H1 (cell line): ENCODE results near the gene ADORA1. TPM values are rescaled to one million over a fixed set of nuclear protein-coding genes. Genes with fewer than 3 reads are reported as not detected.

ENCODE experiments used
- CTCF ChIA-PET: fragments of 300-600 bp; sonication (Branson Sonifier 250); formaldehyde crosslinking; loops from one replicate; lab custom pipeline; 2021; ENCODE audit not compliant: partially characterized antibody; lab: Charles Lee
- POLR2A ChIA-PET: fragments of 300-600 bp; sonication (Branson Sonifier 250); formaldehyde crosslinking; loops from one replicate; lab custom pipeline; 2021; ENCODE audit warnings: inconsistent platforms; ENCODE audit not compliant: partially characterized antibody; lab: Charles Lee
- DNase-seq, 2 experiments: peaks; one replicate each; pipeline versions ENCODE4 v3.0.0 to v3.0.0-alpha.2; 2010 to 2022; ENCODE audit warnings: low spot score in 2 of 2, low read depth in 1 of 2, mixed read lengths in 1 of 2
- FAIRE-seq: peaks from 2 replicates; lab custom pipeline; 2011; peaks lifted over from hg19 to GRCh38; lab: Jason Lieb, UNC
- H2AFZ ChIP-seq: 2 replicates; pipeline ENCODE4 v1.8.1; 2012; ENCODE audit warnings: low read length, inconsistent platforms
- H2AK5ac ChIP-seq: 2 replicates; pipeline ENCODE4 v1.6.1; 2013; ENCODE audit warnings: low read depth, low read length
- H2BK120ac ChIP-seq: replicated peaks from 2 replicates; pipeline ENCODE3; 2013; ENCODE audit warnings: low read depth, low read length, inconsistent platforms
- H2BK12ac ChIP-seq: 2 replicates; pipeline ENCODE4 v1.6.1; 2013; ENCODE audit warnings: low read depth, low read length
- H2BK15ac ChIP-seq: 2 replicates; pipeline ENCODE4 v1.6.1; 2013; ENCODE audit warnings: low read length
- H2BK20ac ChIP-seq: 2 replicates; pipeline ENCODE4 v1.6.1; 2013; ENCODE audit warnings: low read length
- H2BK5ac ChIP-seq: 2 replicates; pipeline ENCODE4 v1.6.1; 2013; ENCODE audit warnings: low read depth, low read length
- H3K14ac ChIP-seq: 2 replicates; pipeline ENCODE4 v1.6.1; 2013; ENCODE audit warnings: inconsistent platforms; ENCODE audit not compliant: insufficient read length
- H3K18ac ChIP-seq: 2 replicates; pipeline ENCODE4 v1.6.1; 2013; ENCODE audit warnings: low read length; ENCODE audit errors: extremely low read depth
- H3K23ac ChIP-seq: 2 replicates; pipeline ENCODE4 v1.6.1; 2013; ENCODE audit warnings: inconsistent platforms; ENCODE audit not compliant: insufficient read length
- H3K23me2 ChIP-seq: 2 replicates; pipeline ENCODE4 v1.6.1; 2013; ENCODE audit warnings: low read depth, low read length
- H3K27ac ChIP-seq: 2 replicates; pipeline ENCODE4 v1.6.1; 2011; ENCODE audit warnings: low read depth, low read length, inconsistent platforms
- H3K27me3 ChIP-seq, 4 experiments: replicated peaks in 1 of 4; 1 replicate in 1 of 4; 2 replicates in 3 of 4; pipeline versions ENCODE4 v1.6.1 to v1.8.1; 2011 to 2013; ENCODE audit warnings: low read length in 3 of 4, mild to moderate bottlenecking in 3 of 4, inconsistent platforms in 2 of 4, mixed read lengths in 2 of 4, moderate library complexity in 1 of 4; ENCODE audit not compliant: control insufficient read depth in 3 of 4, insufficient read depth in 3 of 4; ENCODE audit errors: extremely low read depth in 1 of 4
- H3K36me3 ChIP-seq, 4 experiments: 2 replicates each; pipeline versions ENCODE4 v1.6.1 to v1.8.1; 2011 to 2013; ENCODE audit warnings: mild to moderate bottlenecking in 4 of 4, low read length in 3 of 4, moderate library complexity in 2 of 4, control low read depth in 1 of 4, inconsistent platforms in 1 of 4; ENCODE audit not compliant: insufficient read depth in 4 of 4, control insufficient read depth in 2 of 4
- H3K4ac ChIP-seq: replicated peaks from 2 replicates; pipeline ENCODE3; 2013; ENCODE audit warnings: low read length, low read depth, mixed read lengths, inconsistent platforms; ENCODE audit not compliant: insufficient read length
- H3K4me1 ChIP-seq, 4 experiments: replicated peaks in 1 of 4; 1 replicate in 1 of 4; 2 replicates in 3 of 4; pipeline versions ENCODE4 v1.6.1 to v1.8.1; 2011 to 2013; ENCODE audit warnings: low read length in 3 of 4, inconsistent platforms in 2 of 4, mixed read lengths in 1 of 4; ENCODE audit not compliant: insufficient read depth in 4 of 4, control insufficient read depth in 3 of 4
- H3K4me2 ChIP-seq, 2 experiments: 2 replicates each; pipeline versions ENCODE4 v1.6.1 to v1.8.1; 2011 to 2013; ENCODE audit warnings: low read depth in 2 of 2, low read length in 2 of 2, control low read depth in 1 of 2, inconsistent platforms in 1 of 2, mild to moderate bottlenecking in 1 of 2; ENCODE audit not compliant: insufficient read depth in 1 of 2
- H3K4me3 ChIP-seq, 4 experiments: fragments of 200-600, 300-600 bp in 1 of 4; sonication (generic), shearing (Covaris generic), sonication (Bioruptor Twin) in 1 of 4; 2 replicates each; pipeline versions ENCODE4 v1.5.1 to v1.8.1; 2011 to 2016; ENCODE audit warnings: low read length in 4 of 4, low read depth in 3 of 4, control low read depth in 2 of 4, inconsistent platforms in 2 of 4, mild to moderate bottlenecking in 2 of 4, mixed read lengths in 1 of 4, moderate library complexity in 1 of 4; ENCODE audit not compliant: insufficient read depth in 2 of 4; ENCODE audit errors: extremely low read depth in 1 of 4
- H3K56ac ChIP-seq: replicated peaks from 2 replicates; pipeline ENCODE3; 2013; ENCODE audit warnings: low read depth, mild to moderate bottlenecking, mixed read lengths, low read length, inconsistent platforms; ENCODE audit not compliant: insufficient read length
- H3K79me1 ChIP-seq: 2 replicates; pipeline ENCODE4 v1.6.1; 2013; ENCODE audit warnings: low read depth, low read length, control low read depth
- H3K79me2 ChIP-seq, 2 experiments: 2 replicates each; pipeline versions ENCODE4 v1.6.1 to v1.8.1; 2012 to 2013; ENCODE audit warnings: low read length in 2 of 2, mild to moderate bottlenecking in 2 of 2, inconsistent platforms in 1 of 2; ENCODE audit not compliant: insufficient read depth in 2 of 2, control insufficient read depth in 1 of 2
- H3K9ac ChIP-seq, 4 experiments: replicated peaks in 1 of 4; 1 replicate in 1 of 4; 2 replicates in 3 of 4; pipeline versions ENCODE4 v1.6.1 to v1.8.1; 2011 to 2013; ENCODE audit warnings: low read depth in 3 of 4, low read length in 3 of 4, control low read depth in 2 of 4, mild to moderate bottlenecking in 2 of 4, moderate library complexity in 2 of 4, inconsistent platforms in 1 of 4; ENCODE audit errors: extremely low read depth in 1 of 4
- H3K9me3 ChIP-seq, 2 experiments: 2 replicates each; pipeline versions ENCODE4 v1.6.1 to v1.8.1; 2012 to 2013; ENCODE audit warnings: mild to moderate bottlenecking in 2 of 2, moderate library complexity in 2 of 2, control low read depth in 1 of 2, inconsistent platforms in 1 of 2, low read depth in 1 of 2, low read length in 1 of 2, mixed read lengths in 1 of 2; ENCODE audit not compliant: insufficient read depth in 2 of 2
- H4K20me1 ChIP-seq, 2 experiments: replicated peaks in 1 of 2; 2 replicates each; pipeline versions ENCODE3 to v1.8.1; 2011 to 2013; ENCODE audit warnings: inconsistent platforms in 2 of 2, low read length in 2 of 2, mild to moderate bottlenecking in 1 of 2; ENCODE audit not compliant: insufficient read depth in 2 of 2, control insufficient read depth in 1 of 2
- H4K5ac ChIP-seq: 2 replicates; pipeline ENCODE4 v1.6.1; 2013; ENCODE audit warnings: low read length, low read depth, mixed read lengths, inconsistent platforms; ENCODE audit not compliant: insufficient read length
- H4K8ac ChIP-seq: 2 replicates; pipeline ENCODE4 v1.8.0; 2013; ENCODE audit warnings: mild to moderate bottlenecking, moderate library complexity, low read length, inconsistent platforms; ENCODE audit not compliant: insufficient read depth; ENCODE audit errors: extremely low read depth
- H4K91ac ChIP-seq: replicated peaks from 2 replicates; pipeline ENCODE3; 2013; ENCODE audit warnings: low read length, mixed read lengths, inconsistent platforms; ENCODE audit not compliant: insufficient read length
- BACH1 ChIP-seq: IDR thresholded peaks from 2 replicates; pipeline ENCODE4 v1.6.1; 2012; ENCODE audit warnings: low read length, improper control_type of control experiment
- CHD2 ChIP-seq: IDR thresholded peaks from 2 replicates; pipeline ENCODE4 v1.6.1; 2012; ENCODE audit warnings: low read length, improper control_type of control experiment
- CREB1 ChIP-seq: IDR thresholded peaks from 2 replicates; pipeline ENCODE4 v1.6.1; 2012; ENCODE audit warnings: inconsistent platforms
- CTBP2 ChIP-seq: IDR thresholded peaks from 2 replicates; pipeline ENCODE4 v1.7.0; 2011; ENCODE audit warnings: borderline replicate concordance, mild to moderate bottlenecking, moderate library complexity, mixed read lengths, low read length; ENCODE audit not compliant: insufficient read depth, insufficient read length
- EZH2 ChIP-seq: fragments of 200-600 bp; sonication (generic); IDR thresholded peaks from 2 replicates; pipeline ENCODE4 v1.7.1; 2012; ENCODE audit warnings: low read depth, mild to moderate bottlenecking, moderate library complexity, low read length, inconsistent platforms; ENCODE audit not compliant: severe bottlenecking
- HDAC6 ChIP-seq: IDR thresholded peaks from one replicate; pipeline ENCODE4 v1.7.1; 2012; ENCODE audit warnings: low read depth, mild to moderate bottlenecking, inconsistent platforms, low read length, moderate library complexity
- JUN ChIP-seq: IDR thresholded peaks from 2 replicates; pipeline ENCODE4 v1.6.1; 2011; ENCODE audit warnings: low read depth, mild to moderate bottlenecking, improper control_type of control experiment, low read length
- KDM1A ChIP-seq: fragments of 200-600, 300-600 bp; sonication (generic); IDR thresholded peaks from 2 replicates; pipeline ENCODE4 v1.7.1; 2016; ENCODE audit warnings: mild to moderate bottlenecking, low read length, borderline replicate concordance
- KDM5A ChIP-seq: fragments of 200-600 bp; IDR thresholded peaks from 2 replicates; pipeline ENCODE4 v1.7.1; 2012; ENCODE audit warnings: mild to moderate bottlenecking, low read length, inconsistent platforms, mixed read lengths
- NRF1 ChIP-seq: IDR thresholded peaks from 2 replicates; pipeline ENCODE4 v1.6.1; 2011; ENCODE audit warnings: mild to moderate bottlenecking, low read depth, low read length, improper control_type of control experiment
- POLR2A ChIP-seq, 2 experiments: IDR thresholded peaks; 1 replicate in 1 of 2; 2 replicates in 1 of 2; pipeline ENCODE4 v1.6.1; 2011; ENCODE audit warnings: low read depth in 2 of 2, low read length in 2 of 2, mild to moderate bottlenecking in 2 of 2; ENCODE audit errors: control extremely low read depth in 1 of 2
- TCF12 ChIP-seq: IDR thresholded peaks from 2 replicates; pipeline ENCODE4 v1.6.1; 2011; ENCODE audit warnings: low read depth, mild to moderate bottlenecking, low read length
- ZNF274 ChIP-seq: IDR thresholded peaks from 2 replicates; pipeline ENCODE4 v1.7.0; 2012; ENCODE audit warnings: low read length, borderline replicate concordance; ENCODE audit errors: extremely low read depth
- WGBS, 2 experiments: shearing (Covaris generic) in 1 of 2; methylation state at CpG; one replicate each; pipeline versions ENCODE4 v1.1.6 to v1.1.7; 2013 to 2015; ENCODE audit warnings: low lambda C conversion rate in 2 of 2, mixed read lengths in 2 of 2, inconsistent platforms in 1 of 2, low coverage in 1 of 2, missing lambda C conversion rate in 1 of 2; ENCODE audit not compliant: insufficient replicate concordance in 2 of 2, insufficient coverage in 1 of 2, insufficient read length in 1 of 2; ENCODE audit errors: extremely low coverage in 1 of 2, missing lambda C conversion rate in 1 of 2; 5-methylcytosine and 5-hydroxymethylcytosine counted together
- polyA plus RNA-seq, 7 experiments: library from polyadenylated mRNA; depleted of rRNA in 3 of 7; stranded (reverse) in 5 of 7; unstranded in 2 of 7; fragments of >200 nt in 5 of 7; fragments of 200-250 nt in 2 of 7; gene quantifications; 1 replicate in 5 of 7; 2 replicates in 1 of 7; 4 replicates in 1 of 7; pipeline versions ENCODE4 v1.2.1 to v1.2.3, GENCODE V29; 2011 to 2013; ENCODE audit warnings: missing spikeins in 2 of 7, mixed read lengths in 2 of 7
- total RNA-seq: library from RNA; stranded (reverse); fragmentation: NEBNext Ultra II Directional; extraction: Animal tissue kit (Norgen Biotek cat#: 25700); gene quantifications from 2 replicates; pipeline ENCODE4 v1.2.1, GENCODE V29; 2021
- TF ChIP-seq, protein P1 (sequence below): IDR thresholded peaks from 2 replicates; pipeline ENCODE4 v1.6.1; 2012; ENCODE audit warnings: inconsistent platforms

ADORA1 gene
- total and polyA plus RNA-seq, 2 of the 8 experiments (the other 6 are each of a cell fraction or from before 2014, with no cell fraction given) = 3.3 to 6.7 TPM

DNA sequence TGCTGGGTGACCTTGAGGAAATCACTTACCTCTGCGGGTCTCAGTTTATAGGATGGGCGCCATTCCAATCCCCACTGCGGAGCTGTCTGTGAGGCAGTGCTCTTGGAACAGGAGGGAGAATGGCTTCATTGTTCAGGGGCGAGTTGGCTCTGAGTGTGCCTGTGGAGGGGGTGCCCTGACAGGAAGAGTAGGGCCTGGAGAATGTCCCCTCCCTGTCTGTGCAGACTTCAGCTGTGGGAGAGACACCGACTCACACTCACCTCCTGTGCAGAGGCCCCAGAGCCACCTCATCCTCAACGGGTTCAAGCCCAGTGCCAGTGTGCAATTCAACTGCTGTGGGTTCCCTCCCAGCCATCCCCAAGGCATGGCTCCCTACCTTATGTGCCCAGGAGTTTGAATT lies 17.1 kb downstream of the ADORA1 start:
- H2AK5ac ChIP-seq = no peak overlapping the region; the same call in 1 of the 2 replicates
- no peak overlapping the region for H4K8ac ChIP-seq
- CTCF ChIA-PET = interaction anchor here (0.8 to 49.1 kb wide), 7 partner anchors 9 to 122 kb away, joined by 3 to 1071 read pairs (median 7); partner anchors contain the start of genes ADORA1 and PPFIA4
- H2BK5ac ChIP-seq = no peak overlapping the region
- H4K20me1 ChIP-seq = no peaks in the 10 kb centered on the region
- 83% methylated on average over 6 of the region's 6 CpGs; no CpG with 5 or more reads in 1 of the 2 experiments for WGBS, 2 experiments
- H2AFZ ChIP-seq = no peak overlapping the region
- no peak overlapping the region for H3K4me2 ChIP-seq
- no peaks in the 10 kb centered on the region for H3K36me3 ChIP-seq
- H3K14ac ChIP-seq = no peak overlapping the region
- DNase-seq = no peak
- H2BK12ac ChIP-seq = no peak overlapping the region
- H2BK15ac ChIP-seq = peak overlapping the region; percentile 84
- POLR2A ChIA-PET = interaction anchor here (1.2 kb wide), 1 partner anchor 11 kb away, joined by 3 read pairs; no protein-coding TSS in a partner anchor
- H3K27ac ChIP-seq = no peak overlapping the region
- no peaks in the 10 kb centered on the region for H3K27me3 ChIP-seq
- H3K9me3 ChIP-seq = peaks cover 0 to 5% of the 10 kb centered on the region in 2 experiments; a peak in 1 of 4 replicates
- H3K23ac ChIP-seq = no peak overlapping the region
- peaks cover 5 to 27% (median 12%) of the 10 kb centered on the region in 4 experiments for H3K4me1 ChIP-seq
- H3K23me2 ChIP-seq = no peaks in the 10 kb centered on the region; the same call in 1 of the 2 replicates
- no peak for TF ChIP-seq BACH1
- TF ChIP-seq, protein P1, sequence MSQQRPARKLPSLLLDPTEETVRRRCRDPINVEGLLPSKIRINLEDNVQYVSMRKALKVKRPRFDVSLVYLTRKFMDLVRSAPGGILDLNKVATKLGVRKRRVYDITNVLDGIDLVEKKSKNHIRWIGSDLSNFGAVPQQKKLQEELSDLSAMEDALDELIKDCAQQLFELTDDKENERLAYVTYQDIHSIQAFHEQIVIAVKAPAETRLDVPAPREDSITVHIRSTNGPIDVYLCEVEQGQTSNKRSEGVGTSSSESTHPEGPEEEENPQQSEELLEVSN = no peak
- no peak for TF ChIP-seq HDAC6
- no peak for TF ChIP-seq CREB1
- TF ChIP-seq CHD2 = no peak
- TF ChIP-seq TCF12 = no peak
- no peak for TF ChIP-seq JUN
- no peak for TF ChIP-seq KDM5A
- TF ChIP-seq NRF1 = no peak
- no peak for TF ChIP-seq CTBP2
- no peak for TF ChIP-seq POLR2A (IDR thresholded peaks at IDR 0.05; ENCODE audit: control extremely low read depth in 1 of 2, low read depth in 2 of 2, low read length in 2 of 2)
- no peak for TF ChIP-seq KDM1A
- TF ChIP-seq ZNF274 = no peak
- TF ChIP-seq EZH2 = no peak
- no peak for FAIRE-seq
- no peak overlapping the region for H3K56ac ChIP-seq
- H3K4me3 ChIP-seq = no peak overlapping the region
- H4K5ac ChIP-seq = no peak overlapping the region
- no peak overlapping the region for H4K91ac ChIP-seq
- H3K79me1 ChIP-seq = no peaks in the 10 kb centered on the region
- no peak overlapping the region for H2BK120ac ChIP-seq
- H3K18ac ChIP-seq = no peak overlapping the region; the same call in 1 of the 2 replicates
- no peak overlapping the region for H3K9ac ChIP-seq
- no peak overlapping the region for H3K4ac ChIP-seq
- no peaks in the 10 kb centered on the region for H3K79me2 ChIP-seq
- H2BK20ac ChIP-seq = 0 out of 2 replicates have a peak overlapping the region, but pooled peaks have one; percentile 41
